Progenitor cell of endocrine pancreas (in vitro differentiated cells): ENCODE data around the gene HSD17B11. TPM values are rescaled to one million over a fixed set of nuclear protein-coding genes. Genes with fewer than 3 reads are reported as not detected.
A peak's percentile ranks its signal among the peaks of the same experiment; 100 is the strongest.
"Not testable (repeated sequence)": the region's sequence is repeated elsewhere in the genome, so short reads cannot be mapped to it uniquely, and the experiment has no call there.

Experiments
- DNase-seq: peaks from one replicate; pipeline ENCODE4 v3.0.0; 2021; ENCODE audit warnings: low spot score; ENCODE audit not compliant: unreplicated experiment
- H3K27ac Mint-ChIP-seq: 2 replicates; pipeline ENCODE4 v1.8.0; 2021; ENCODE audit warnings: mild to moderate bottlenecking, moderate library complexity, mixed read lengths
- H3K27me3 Mint-ChIP-seq: 2 replicates; pipeline ENCODE4 v1.8.0; 2021; ENCODE audit warnings: mixed read lengths
- H3K36me3 Mint-ChIP-seq: 2 replicates; pipeline ENCODE4 v1.8.0; 2022; ENCODE audit warnings: mixed read lengths; ENCODE audit not compliant: insufficient read depth
- H3K4me1 Mint-ChIP-seq: 2 replicates; pipeline ENCODE4 v1.8.0; 2021; ENCODE audit warnings: low read depth, mixed read lengths
- H3K4me3 Mint-ChIP-seq: 2 replicates; pipeline ENCODE4 v1.8.0; 2021; ENCODE audit warnings: low read depth, mild to moderate bottlenecking, moderate library complexity, mixed read lengths
- H3K9me3 Mint-ChIP-seq: 2 replicates; pipeline ENCODE4 v1.8.0; 2021; ENCODE audit warnings: low read depth, mixed read lengths
- CTCF ChIP-seq: fragments of 200-600 bp; sonication (generic); IDR thresholded peaks from one replicate; pipeline ENCODE4 v1.5.0; 2021; ENCODE audit warnings: antibody characterized with exemption, mild to moderate bottlenecking; ENCODE audit not compliant: unreplicated experiment
- total RNA-seq: library from RNA; stranded (reverse); gene quantifications from 2 replicates; pipeline ENCODE4 v1.2.1, GENCODE V29; 2021

HSD17B11 gene
- total RNA-seq, 1 donor from 2014 or later = 28.2 TPM

GRCh38 chr4:87420276-87420830 is 29.4 kb upstream of the HSD17B11 start:
- Mint-ChIP-seq H3K27me3 (no peaks in the 10 kb centered on the region), H3K36me3 (peaks cover 6% of the 10 kb centered on the region), H3K4me3 (peak overlapping the region; percentile 25), H3K27ac (peak overlapping the region; percentile 84), H3K9me3 (peaks cover 3% of the 10 kb centered on the region), H3K4me1 (peaks cover 39% of the 10 kb centered on the region)
- TF ChIP-seq CTCF = no peak
- DNase-seq = no peak

- no peak for TF ChIP-seq CTCF
- peak overlapping the region; percentile 84 for H3K27ac Mint-ChIP-seq
- H3K9me3 Mint-ChIP-seq = peaks cover 3% of the 10 kb centered on the region
- peaks cover 38% of the 10 kb centered on the region for H3K4me1 Mint-ChIP-seq
- DNase-seq = no peak
- peak overlapping the region; percentile 25 for H3K4me3 Mint-ChIP-seq
- peaks cover 6% of the 10 kb centered on the region for H3K36me3 Mint-ChIP-seq
- no peaks in the 10 kb centered on the region for H3K27me3 Mint-ChIP-seq
Measured at GRCh38 chr4:87419578-87420249, 28.7 kb upstream of the HSD17B11 start.

- peak overlapping the region; percentile 73 for H3K27ac Mint-ChIP-seq
- not testable (repeated sequence) for H3K4me3 Mint-ChIP-seq, H3K9me3 Mint-ChIP-seq, H3K36me3 Mint-ChIP-seq, DNase-seq, H3K27me3 Mint-ChIP-seq
- peaks cover 31% of the 10 kb centered on the region for H3K4me1 Mint-ChIP-seq
Measured at GRCh38 chr4:87418410-87418809, 27.4 kb upstream of the HSD17B11 start.

GRCh38 chr4:87416965-87417364 is 26.0 kb upstream of the HSD17B11 start:
- no peak overlapping the region for H3K4me3 Mint-ChIP-seq

GRCh38 chr4:87414816-87415215 is 23.8 kb upstream of the HSD17B11 start:
- no peak for DNase-seq
- H3K36me3 Mint-ChIP-seq = peaks cover 6% of the 10 kb centered on the region
- no peak overlapping the region for H3K27ac Mint-ChIP-seq
- no peak for TF ChIP-seq CTCF
- peaks cover 17% of the 10 kb centered on the region for H3K4me1 Mint-ChIP-seq
- H3K4me3 Mint-ChIP-seq = no peak overlapping the region
- H3K27me3 Mint-ChIP-seq = no peaks in the 10 kb centered on the region
- H3K9me3 Mint-ChIP-seq = peaks cover 14% of the 10 kb centered on the region

More at GRCh38 chr4:87416965-87417364, 26.0 kb upstream of the HSD17B11 start:
- no peaks in the 10 kb centered on the region for H3K27me3 Mint-ChIP-seq
- H3K36me3 Mint-ChIP-seq = peaks cover 6% of the 10 kb centered on the region
- TF ChIP-seq CTCF = no peak
- H3K4me1 Mint-ChIP-seq = peaks cover 26% of the 10 kb centered on the region
- peaks cover 9% of the 10 kb centered on the region for H3K9me3 Mint-ChIP-seq
- no peak for DNase-seq
- H3K27ac Mint-ChIP-seq = no peak overlapping the region

GRCh38 chr4:87410679-87411078 is 19.7 kb upstream of the HSD17B11 start:
- Mint-ChIP-seq H3K27me3 (no peaks in the 10 kb centered on the region), H3K4me1 (peaks cover 31% of the 10 kb centered on the region), H3K9me3 (peaks cover 37% of the 10 kb centered on the region), H3K4me3 (no peak overlapping the region), H3K27ac (no peak overlapping the region), H3K36me3 (peaks cover 3% of the 10 kb centered on the region)
- TF ChIP-seq CTCF = no peak
- DNase-seq = no peak
